ENCODE data around the gene LCN15. TPM values are rescaled to one million over a fixed set of nuclear protein-coding genes. Genes with fewer than 3 reads are reported as not detected.

The LCN15 gene
- total and polyA plus RNA-seq, 4 donors: not detected

DNA sequence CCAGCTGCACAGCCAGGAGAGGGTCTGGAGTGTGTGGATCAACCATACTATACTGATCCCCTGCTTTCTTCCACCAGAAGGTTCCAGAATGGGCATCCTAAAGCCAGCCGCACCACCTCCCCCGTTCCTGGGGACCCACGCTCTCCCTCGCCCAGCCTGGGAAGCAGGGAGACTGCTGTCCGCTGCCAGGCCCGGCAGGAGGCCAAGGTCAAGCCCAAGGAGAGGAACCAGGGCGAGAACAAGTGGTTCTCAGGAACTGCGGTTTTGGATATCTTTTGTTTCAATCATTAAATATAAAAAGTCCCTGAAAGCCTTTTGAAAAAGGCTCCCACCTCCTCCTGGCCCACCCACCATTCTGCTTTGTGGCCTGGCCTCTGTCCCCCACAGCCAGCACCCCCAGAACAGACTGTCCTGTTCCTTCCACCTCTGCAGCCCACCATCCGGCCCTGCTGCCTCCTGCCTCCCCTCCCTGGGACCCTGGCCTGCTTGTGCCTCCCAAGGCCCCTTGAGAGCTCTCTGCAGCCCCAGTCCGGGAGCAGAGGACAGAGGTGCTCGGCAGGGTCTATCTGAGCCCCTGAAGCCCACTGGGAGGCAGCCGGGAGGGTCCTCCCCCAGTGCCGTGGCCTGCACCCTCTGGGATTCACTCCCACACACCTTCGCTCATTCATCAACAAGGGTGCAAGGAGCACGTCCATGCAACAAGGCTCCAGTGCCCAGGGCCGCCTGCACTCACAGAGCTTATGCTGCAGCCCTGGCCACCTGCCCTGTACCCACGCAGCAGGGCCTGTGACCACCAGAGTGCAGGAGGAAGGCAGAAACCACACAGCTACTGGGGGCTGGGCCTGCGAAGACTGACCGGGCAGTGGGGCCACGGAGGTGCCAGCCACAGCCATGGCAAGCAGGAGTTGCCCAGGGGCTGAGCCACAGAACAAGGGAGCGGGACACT, 15.4 kb downstream of the LCN15 start:
- Histone ChIP-seq H3K27me3 (ENCODE audit: control insufficient read depth in 4 of 4, insufficient read depth in 4 of 4, low read length in 3 of 4) (no peaks in the 10 kb centered on the region), H3K9me3 (ENCODE audit: control insufficient read depth in 4 of 4, low read length in 3 of 4) (peaks cover 0 to 10% (median 1%) of the 10 kb centered on the region in 4 donors), H3K4me1 (ENCODE audit: control insufficient read depth in 4 of 4, insufficient read depth in 4 of 4, low read length in 3 of 4) (no peaks in the 10 kb centered on the region), H3K9ac (ENCODE audit: low read depth in 1 of 2, low read length in 2 of 2) (no peak overlapping the region), H3K27ac (ENCODE audit: low read depth in 1 of 2, low read length in 2 of 2) (no peak overlapping the region), H3K4me3 (ENCODE audit: low read depth in 1 of 3, low read length in 3 of 3) (no peak overlapping the region), H3K36me3 (ENCODE audit: control insufficient read depth in 4 of 4, insufficient read depth in 3 of 4, low read depth in 1 of 4, low read length in 3 of 4) (no peaks in the 10 kb centered on the region)
- TF ChIP-seq FOXA2 (IDR thresholded peaks at IDR 0.05) (no peak), SP1 (IDR thresholded peaks at IDR 0.05) (no peak), EGR1 (IDR thresholded peaks at IDR 0.05; ENCODE audit: low read depth in 2 of 2) (no peak), NR2F2 (IDR thresholded peaks at IDR 0.05) (no peak), JUND (IDR thresholded peaks at IDR 0.05) (no peak), FOXA1 (IDR thresholded peaks at IDR 0.05) (no peak), HNF4A (conservative IDR thresholded peaks at IDR 0.05) (no peak)
- TF ChIP-seq, protein P1, sequence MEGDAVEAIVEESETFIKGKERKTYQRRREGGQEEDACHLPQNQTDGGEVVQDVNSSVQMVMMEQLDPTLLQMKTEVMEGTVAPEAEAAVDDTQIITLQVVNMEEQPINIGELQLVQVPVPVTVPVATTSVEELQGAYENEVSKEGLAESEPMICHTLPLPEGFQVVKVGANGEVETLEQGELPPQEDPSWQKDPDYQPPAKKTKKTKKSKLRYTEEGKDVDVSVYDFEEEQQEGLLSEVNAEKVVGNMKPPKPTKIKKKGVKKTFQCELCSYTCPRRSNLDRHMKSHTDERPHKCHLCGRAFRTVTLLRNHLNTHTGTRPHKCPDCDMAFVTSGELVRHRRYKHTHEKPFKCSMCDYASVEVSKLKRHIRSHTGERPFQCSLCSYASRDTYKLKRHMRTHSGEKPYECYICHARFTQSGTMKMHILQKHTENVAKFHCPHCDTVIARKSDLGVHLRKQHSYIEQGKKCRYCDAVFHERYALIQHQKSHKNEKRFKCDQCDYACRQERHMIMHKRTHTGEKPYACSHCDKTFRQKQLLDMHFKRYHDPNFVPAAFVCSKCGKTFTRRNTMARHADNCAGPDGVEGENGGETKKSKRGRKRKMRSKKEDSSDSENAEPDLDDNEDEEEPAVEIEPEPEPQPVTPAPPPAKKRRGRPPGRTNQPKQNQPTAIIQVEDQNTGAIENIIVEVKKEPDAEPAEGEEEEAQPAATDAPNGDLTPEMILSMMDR (IDR thresholded peaks at IDR 0.05; ENCODE audit: low read depth, low read length, missing input control): no peak
- TF ChIP-seq, protein P2, sequence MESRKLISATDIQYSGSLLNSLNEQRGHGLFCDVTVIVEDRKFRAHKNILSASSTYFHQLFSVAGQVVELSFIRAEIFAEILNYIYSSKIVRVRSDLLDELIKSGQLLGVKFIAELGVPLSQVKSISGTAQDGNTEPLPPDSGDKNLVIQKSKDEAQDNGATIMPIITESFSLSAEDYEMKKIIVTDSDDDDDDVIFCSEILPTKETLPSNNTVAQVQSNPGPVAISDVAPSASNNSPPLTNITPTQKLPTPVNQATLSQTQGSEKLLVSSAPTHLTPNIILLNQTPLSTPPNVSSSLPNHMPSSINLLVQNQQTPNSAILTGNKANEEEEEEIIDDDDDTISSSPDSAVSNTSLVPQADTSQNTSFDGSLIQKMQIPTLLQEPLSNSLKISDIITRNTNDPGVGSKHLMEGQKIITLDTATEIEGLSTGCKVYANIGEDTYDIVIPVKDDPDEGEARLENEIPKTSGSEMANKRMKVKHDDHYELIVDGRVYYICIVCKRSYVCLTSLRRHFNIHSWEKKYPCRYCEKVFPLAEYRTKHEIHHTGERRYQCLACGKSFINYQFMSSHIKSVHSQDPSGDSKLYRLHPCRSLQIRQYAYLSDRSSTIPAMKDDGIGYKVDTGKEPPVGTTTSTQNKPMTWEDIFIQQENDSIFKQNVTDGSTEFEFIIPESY (IDR thresholded peaks at IDR 0.05): no peak
- TF ChIP-seq, protein P3, sequence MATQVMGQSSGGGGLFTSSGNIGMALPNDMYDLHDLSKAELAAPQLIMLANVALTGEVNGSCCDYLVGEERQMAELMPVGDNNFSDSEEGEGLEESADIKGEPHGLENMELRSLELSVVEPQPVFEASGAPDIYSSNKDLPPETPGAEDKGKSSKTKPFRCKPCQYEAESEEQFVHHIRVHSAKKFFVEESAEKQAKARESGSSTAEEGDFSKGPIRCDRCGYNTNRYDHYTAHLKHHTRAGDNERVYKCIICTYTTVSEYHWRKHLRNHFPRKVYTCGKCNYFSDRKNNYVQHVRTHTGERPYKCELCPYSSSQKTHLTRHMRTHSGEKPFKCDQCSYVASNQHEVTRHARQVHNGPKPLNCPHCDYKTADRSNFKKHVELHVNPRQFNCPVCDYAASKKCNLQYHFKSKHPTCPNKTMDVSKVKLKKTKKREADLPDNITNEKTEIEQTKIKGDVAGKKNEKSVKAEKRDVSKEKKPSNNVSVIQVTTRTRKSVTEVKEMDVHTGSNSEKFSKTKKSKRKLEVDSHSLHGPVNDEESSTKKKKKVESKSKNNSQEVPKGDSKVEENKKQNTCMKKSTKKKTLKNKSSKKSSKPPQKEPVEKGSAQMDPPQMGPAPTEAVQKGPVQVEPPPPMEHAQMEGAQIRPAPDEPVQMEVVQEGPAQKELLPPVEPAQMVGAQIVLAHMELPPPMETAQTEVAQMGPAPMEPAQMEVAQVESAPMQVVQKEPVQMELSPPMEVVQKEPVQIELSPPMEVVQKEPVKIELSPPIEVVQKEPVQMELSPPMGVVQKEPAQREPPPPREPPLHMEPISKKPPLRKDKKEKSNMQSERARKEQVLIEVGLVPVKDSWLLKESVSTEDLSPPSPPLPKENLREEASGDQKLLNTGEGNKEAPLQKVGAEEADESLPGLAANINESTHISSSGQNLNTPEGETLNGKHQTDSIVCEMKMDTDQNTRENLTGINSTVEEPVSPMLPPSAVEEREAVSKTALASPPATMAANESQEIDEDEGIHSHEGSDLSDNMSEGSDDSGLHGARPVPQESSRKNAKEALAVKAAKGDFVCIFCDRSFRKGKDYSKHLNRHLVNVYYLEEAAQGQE (IDR thresholded peaks at IDR 0.05): no peak
- DNase-seq (ENCODE audit: low spot score): no peak
- WGBS: 87% methylated on average over 21 of the region's 21 CpGs

DNA sequence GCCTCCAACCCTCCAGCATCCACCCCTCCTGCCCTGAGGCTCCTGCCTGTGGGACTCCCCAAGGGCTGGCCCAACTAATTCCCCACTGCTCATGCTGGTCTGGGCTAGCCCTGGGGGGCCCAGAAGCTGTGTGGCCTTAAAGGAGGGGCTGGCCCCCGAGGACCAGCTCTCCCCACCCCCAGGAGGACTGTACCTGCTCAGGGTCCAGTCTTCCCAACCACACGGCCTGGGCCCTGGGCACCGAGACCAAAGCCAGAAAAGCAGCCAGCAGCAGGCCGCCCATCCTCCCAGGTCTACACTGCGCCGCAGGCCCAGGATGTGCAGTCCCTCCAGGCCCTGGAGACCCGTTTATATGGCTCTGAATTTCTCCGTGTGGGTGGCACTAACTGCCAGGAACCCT, 16.1 kb downstream of the LCN15 start, which contains the start of gene LCN6:
Gene LCN6 (minus strand): TSS at position 325 of the 400 bp plus-strand sequence. CDS start 42 bp downstream, at position 283.
- no peaks in the 10 kb centered on the region for H3K27me3 ChIP-seq (ENCODE audit: control insufficient read depth in 4 of 4, insufficient read depth in 4 of 4, low read length in 3 of 4)
- H3K9me3 ChIP-seq (ENCODE audit: control insufficient read depth in 4 of 4, low read length in 3 of 4): peaks cover 0 to 10% (median 1%) of the 10 kb centered on the region in 4 donors
- H3K36me3 ChIP-seq (ENCODE audit: control insufficient read depth in 4 of 4, insufficient read depth in 3 of 4, low read depth in 1 of 4, low read length in 3 of 4): no peaks in the 10 kb centered on the region
- no peak within 1 kb of the TSS for H3K27ac ChIP-seq (ENCODE audit: low read depth in 1 of 2, low read length in 2 of 2)
- DNase-seq (ENCODE audit: low spot score): no peak
- no peak within 1 kb of the TSS for H3K4me3 ChIP-seq (ENCODE audit: low read depth in 1 of 3, low read length in 3 of 3)
- WGBS: 87% methylated on average over 8 of the region's 8 CpGs
- H3K4me1 ChIP-seq (ENCODE audit: control insufficient read depth in 4 of 4, insufficient read depth in 4 of 4, low read length in 3 of 4): no peaks in the 10 kb centered on the region
- H3K9ac ChIP-seq (ENCODE audit: low read depth in 1 of 2, low read length in 2 of 2): no peak within 1 kb of the TSS
- TF ChIP-seq, protein P2 (IDR thresholded peaks at IDR 0.05): no peak
- no peak for TF ChIP-seq HNF4A (conservative IDR thresholded peaks at IDR 0.05)
- TF ChIP-seq, protein P3 (IDR thresholded peaks at IDR 0.05): no peak
- TF ChIP-seq JUND (IDR thresholded peaks at IDR 0.05): no peak
- no peak for TF ChIP-seq EGR1 (IDR thresholded peaks at IDR 0.05; ENCODE audit: low read depth in 2 of 2)
- no peak for TF ChIP-seq YY1 (IDR thresholded peaks at IDR 0.05)
- no peak for TF ChIP-seq GABPA (IDR thresholded peaks at IDR 0.05 in 1 of 2, conservative IDR thresholded peaks at IDR 0.05 in 1 of 2)
- no peak for TF ChIP-seq RXRA (IDR thresholded peaks at IDR 0.05)
- TF ChIP-seq FOXA2 (IDR thresholded peaks at IDR 0.05): no peak
- TF ChIP-seq TAF1 (conservative IDR thresholded peaks at IDR 0.05): no peak

Data from liver (tissue), 9 donors.